HEK293 (cell line): ENCODE results near the gene CPNE1.

ENCODE experiments used
- BCL11B ChIP-seq: fragments of 450-650 bp; formaldehyde crosslinking; IDR thresholded peaks from 2 replicates; pipeline ENCODE4 v1.5.1; 2016; ENCODE audit warnings: low read depth, missing biosample characterization, missing genetic modification characterization
- GLI2 ChIP-seq: fragments of 450-650 bp; formaldehyde crosslinking; IDR thresholded peaks from 2 replicates; pipeline ENCODE4; 2017; ENCODE audit warnings: missing biosample characterization, missing genetic modification characterization, low read depth, borderline replicate concordance
- KLF1 ChIP-seq: fragments of 450-650 bp; formaldehyde crosslinking; IDR thresholded peaks from 2 replicates; pipeline ENCODE4 v1.5.1; 2016; ENCODE audit warnings: missing biosample characterization, missing genetic modification characterization
- KLF10 ChIP-seq: fragments of 450-650 bp; IDR thresholded peaks from 2 replicates; pipeline ENCODE4 v1.5.1; 2018; ENCODE audit warnings: missing biosample characterization, mild to moderate bottlenecking, missing genetic modification characterization
- KLF7 ChIP-seq: fragments of 450-650 bp; formaldehyde crosslinking; IDR thresholded peaks from 2 replicates; pipeline ENCODE4 v1.5.1; 2016; ENCODE audit warnings: missing biosample characterization, missing genetic modification characterization, borderline replicate concordance
- SP2 ChIP-seq: fragments of 450-650 bp; formaldehyde crosslinking; IDR thresholded peaks from 2 replicates; pipeline ENCODE4 v1.5.1; 2016; ENCODE audit warnings: missing biosample characterization, missing genetic modification characterization
- TRIM28 ChIP-seq: IDR thresholded peaks from 2 replicates; pipeline ENCODE4 v1.6.1; 2011; ENCODE audit warnings: low read length, control low read depth, borderline replicate concordance
- ZBTB20 ChIP-seq: fragments of 450-650 bp; formaldehyde crosslinking; IDR thresholded peaks from 2 replicates; pipeline ENCODE4 v1.5.1; 2016; ENCODE audit warnings: missing biosample characterization, missing genetic modification characterization
- ZBTB48 ChIP-seq: fragments of 450-650 bp; formaldehyde crosslinking; IDR thresholded peaks from 2 replicates; pipeline ENCODE4 v1.5.1; 2016; ENCODE audit warnings: missing biosample characterization, missing genetic modification characterization
- ZIC2 ChIP-seq: fragments of 450-650 bp; formaldehyde crosslinking; IDR thresholded peaks from 2 replicates; pipeline ENCODE4 v1.5.1; 2016; ENCODE audit warnings: missing biosample characterization, missing genetic modification characterization
- ZNF133 ChIP-seq: fragments of 450-650 bp; formaldehyde crosslinking; IDR thresholded peaks from 2 replicates; pipeline ENCODE4 v1.5.1; 2016; ENCODE audit warnings: missing biosample characterization, missing genetic modification characterization
- ZNF140 ChIP-seq: fragments of 450-650 bp; formaldehyde crosslinking; IDR thresholded peaks from 2 replicates; pipeline ENCODE4 v1.5.1; 2016; ENCODE audit warnings: missing biosample characterization, missing genetic modification characterization
- ZNF146 ChIP-seq: fragments of 450-650 bp; formaldehyde crosslinking; IDR thresholded peaks from 2 replicates; pipeline ENCODE4 v1.5.1; 2016; ENCODE audit warnings: missing biosample characterization, missing genetic modification characterization
- ZNF175 ChIP-seq: fragments of 450-650 bp; formaldehyde crosslinking; IDR thresholded peaks from 2 replicates; pipeline ENCODE4 v1.5.1; 2016; ENCODE audit warnings: missing biosample characterization, missing genetic modification characterization
- ZNF24 ChIP-seq: fragments of 450-650 bp; formaldehyde crosslinking; IDR thresholded peaks from 2 replicates; pipeline ENCODE4 v1.5.1; 2016; ENCODE audit warnings: missing biosample characterization, missing genetic modification characterization
- ZNF292 ChIP-seq: fragments of 450-650 bp; formaldehyde crosslinking; IDR thresholded peaks from 2 replicates; pipeline ENCODE4 v1.5.1; 2016; ENCODE audit warnings: low read depth, missing biosample characterization, missing genetic modification characterization, borderline replicate concordance
- ZNF394 ChIP-seq: fragments of 450-650 bp; formaldehyde crosslinking; IDR thresholded peaks from 2 replicates; pipeline ENCODE4 v1.5.1; 2016; ENCODE audit warnings: missing biosample characterization, missing genetic modification characterization, mild to moderate bottlenecking, moderate library complexity, borderline replicate concordance
- ZNF416 ChIP-seq: fragments of 450-650 bp; formaldehyde crosslinking; IDR thresholded peaks from 2 replicates; pipeline ENCODE4 v1.5.1; 2016; ENCODE audit warnings: missing biosample characterization, missing genetic modification characterization
- ZNF521 ChIP-seq: fragments of 450-650 bp; formaldehyde crosslinking; IDR thresholded peaks from 2 replicates; pipeline ENCODE4 v1.5.1; 2017; ENCODE audit warnings: missing biosample characterization, mild to moderate bottlenecking, missing genetic modification characterization
- ZNF549 ChIP-seq: fragments of 450-650 bp; IDR thresholded peaks from 2 replicates; pipeline ENCODE4 v1.5.1; 2018; ENCODE audit warnings: missing biosample characterization, missing genetic modification characterization, mild to moderate bottlenecking, inconsistent platforms, moderate library complexity
- ZNF610 ChIP-seq: fragments of 450-650 bp; formaldehyde crosslinking; IDR thresholded peaks from 2 replicates; pipeline ENCODE4 v1.5.1; 2016; ENCODE audit warnings: missing biosample characterization, missing genetic modification characterization, borderline replicate concordance
- ZNF621 ChIP-seq: fragments of 450-650 bp; formaldehyde crosslinking; IDR thresholded peaks from 2 replicates; pipeline ENCODE4 v1.5.1; 2017; ENCODE audit warnings: missing biosample characterization, missing genetic modification characterization
- ZNF623 ChIP-seq: fragments of 450-650 bp; formaldehyde crosslinking; IDR thresholded peaks from 2 replicates; pipeline ENCODE4 v1.5.1; 2016; ENCODE audit warnings: missing biosample characterization, missing genetic modification characterization
- ZNF654 ChIP-seq: fragments of 450-650 bp; formaldehyde crosslinking; IDR thresholded peaks from 2 replicates; pipeline ENCODE4 v1.5.1; 2016; ENCODE audit warnings: low read depth, missing biosample characterization, missing genetic modification characterization
- ZNF658 ChIP-seq: fragments of 450-650 bp; formaldehyde crosslinking; IDR thresholded peaks from 2 replicates; pipeline ENCODE4; 2016; ENCODE audit warnings: missing biosample characterization, missing genetic modification characterization
- ZNF670 ChIP-seq: fragments of 450-650 bp; formaldehyde crosslinking; IDR thresholded peaks from 2 replicates; pipeline ENCODE4 v1.5.1; 2016; ENCODE audit warnings: missing biosample characterization, missing genetic modification characterization, low read depth
- TF ChIP-seq, protein P1 (sequence below): fragments of 450-650 bp; formaldehyde crosslinking; IDR thresholded peaks from 2 replicates; pipeline ENCODE4 v1.5.1; 2017; ENCODE audit warnings: missing biosample characterization, missing genetic modification characterization
- TF ChIP-seq, protein P2 (sequence below): fragments of 450-650 bp; formaldehyde crosslinking; IDR thresholded peaks from 2 replicates; pipeline ENCODE4 v1.5.1; 2016; ENCODE audit warnings: missing biosample characterization, missing genetic modification characterization
- TF ChIP-seq, protein P3 (sequence below): fragments of 450-650 bp; IDR thresholded peaks from 2 replicates; pipeline ENCODE4 v1.5.1; 2018; ENCODE audit warnings: missing biosample characterization, missing genetic modification characterization
- TF ChIP-seq, protein P4 (sequence below): fragments of 450-650 bp; formaldehyde crosslinking; IDR thresholded peaks from 2 replicates; pipeline ENCODE4 v1.5.1; 2016; ENCODE audit warnings: missing biosample characterization, missing genetic modification characterization
- TF ChIP-seq, protein P5 (sequence below): fragments of 450-650 bp; formaldehyde crosslinking; IDR thresholded peaks from 2 replicates; pipeline ENCODE4 v1.5.1; 2016; ENCODE audit warnings: missing biosample characterization, missing genetic modification characterization

CPNE1 gene

DNA sequence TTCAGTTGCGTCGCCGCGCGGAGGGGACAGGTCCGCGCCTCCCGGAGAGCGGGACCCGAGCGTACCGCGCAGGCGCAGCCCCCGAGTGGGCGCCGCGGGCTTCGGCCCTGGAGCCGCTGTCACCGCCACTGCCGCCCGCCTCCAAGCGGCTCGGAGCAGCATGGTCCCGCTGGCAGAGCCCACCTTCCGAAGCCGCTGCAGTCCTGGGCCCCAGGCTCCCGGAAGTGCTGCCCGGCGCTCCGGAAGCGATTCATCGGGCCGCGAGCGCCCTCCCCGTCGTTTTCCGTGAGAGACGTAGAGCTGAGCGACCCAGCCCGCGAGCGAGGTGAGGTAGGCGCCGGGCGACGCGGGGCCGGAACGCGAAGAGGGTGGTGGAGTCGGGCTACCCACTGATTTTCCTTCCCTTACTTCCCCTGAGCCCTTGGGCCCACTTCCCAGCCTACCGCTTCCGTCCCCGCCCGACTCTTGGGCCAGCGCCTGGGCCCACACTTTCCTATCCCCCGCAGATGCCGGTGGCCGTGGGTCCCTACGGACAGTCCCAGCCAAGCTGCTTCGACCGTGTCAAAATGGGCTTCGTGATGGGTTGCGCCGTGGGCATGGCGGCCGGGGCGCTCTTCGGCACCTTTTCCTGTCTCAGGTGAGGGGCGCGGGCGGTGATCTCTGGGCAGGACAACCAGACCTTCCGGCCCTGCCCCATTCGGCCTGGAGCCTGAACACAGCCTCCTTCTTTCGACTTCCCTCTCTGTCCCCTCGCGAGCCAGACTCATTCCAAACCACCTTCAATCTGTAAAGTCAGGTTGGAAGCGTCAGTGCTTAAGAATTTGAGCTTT, 34.6 kb upstream of the CPNE1 start, which contains the start of the genes NFS1 and ROMO1 (continued):
- TF ChIP-seq ZNF416: no peak
- TF ChIP-seq, protein P1, sequence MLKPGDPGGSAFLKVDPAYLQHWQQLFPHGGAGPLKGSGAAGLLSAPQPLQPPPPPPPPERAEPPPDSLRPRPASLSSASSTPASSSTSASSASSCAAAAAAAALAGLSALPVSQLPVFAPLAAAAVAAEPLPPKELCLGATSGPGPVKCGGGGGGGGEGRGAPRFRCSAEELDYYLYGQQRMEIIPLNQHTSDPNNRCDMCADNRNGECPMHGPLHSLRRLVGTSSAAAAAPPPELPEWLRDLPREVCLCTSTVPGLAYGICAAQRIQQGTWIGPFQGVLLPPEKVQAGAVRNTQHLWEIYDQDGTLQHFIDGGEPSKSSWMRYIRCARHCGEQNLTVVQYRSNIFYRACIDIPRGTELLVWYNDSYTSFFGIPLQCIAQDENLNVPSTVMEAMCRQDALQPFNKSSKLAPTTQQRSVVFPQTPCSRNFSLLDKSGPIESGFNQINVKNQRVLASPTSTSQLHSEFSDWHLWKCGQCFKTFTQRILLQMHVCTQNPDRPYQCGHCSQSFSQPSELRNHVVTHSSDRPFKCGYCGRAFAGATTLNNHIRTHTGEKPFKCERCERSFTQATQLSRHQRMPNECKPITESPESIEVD (tag by site-specific recombination): no peak
- TF ChIP-seq ZNF24 (tag by site-specific recombination): peak; percentile 69
- no peak for TF ChIP-seq ZIC2 (tag by site-specific recombination)
- TF ChIP-seq KLF10 (tag by site-specific recombination): 0 out of 2 replicates have a peak, but pooled peaks have one; percentile 53
- TF ChIP-seq ZNF521 (tag by site-specific recombination): no peak
- TF ChIP-seq ZNF394 (tag by site-specific recombination): peak; percentile 62; the same call in 1 of the 2 replicates
- TF ChIP-seq, protein P2, sequence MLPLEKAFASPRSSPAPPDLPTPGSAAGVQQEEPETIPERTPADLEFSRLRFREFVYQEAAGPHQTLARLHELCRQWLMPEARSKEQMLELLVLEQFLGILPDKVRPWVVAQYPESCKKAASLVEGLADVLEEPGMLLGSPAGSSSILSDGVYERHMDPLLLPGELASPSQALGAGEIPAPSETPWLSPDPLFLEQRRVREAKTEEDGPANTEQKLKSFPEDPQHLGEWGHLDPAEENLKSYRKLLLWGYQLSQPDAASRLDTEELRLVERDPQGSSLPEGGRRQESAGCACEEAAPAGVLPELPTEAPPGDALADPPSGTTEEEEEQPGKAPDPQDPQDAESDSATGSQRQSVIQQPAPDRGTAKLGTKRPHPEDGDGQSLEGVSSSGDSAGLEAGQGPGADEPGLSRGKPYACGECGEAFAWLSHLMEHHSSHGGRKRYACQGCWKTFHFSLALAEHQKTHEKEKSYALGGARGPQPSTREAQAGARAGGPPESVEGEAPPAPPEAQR (tag by site-specific recombination): no peak
- no peak for TF ChIP-seq ZNF133 (tag by site-specific recombination)
- no peak for TF ChIP-seq ZNF140 (tag by site-specific recombination)
- TF ChIP-seq, protein P3, sequence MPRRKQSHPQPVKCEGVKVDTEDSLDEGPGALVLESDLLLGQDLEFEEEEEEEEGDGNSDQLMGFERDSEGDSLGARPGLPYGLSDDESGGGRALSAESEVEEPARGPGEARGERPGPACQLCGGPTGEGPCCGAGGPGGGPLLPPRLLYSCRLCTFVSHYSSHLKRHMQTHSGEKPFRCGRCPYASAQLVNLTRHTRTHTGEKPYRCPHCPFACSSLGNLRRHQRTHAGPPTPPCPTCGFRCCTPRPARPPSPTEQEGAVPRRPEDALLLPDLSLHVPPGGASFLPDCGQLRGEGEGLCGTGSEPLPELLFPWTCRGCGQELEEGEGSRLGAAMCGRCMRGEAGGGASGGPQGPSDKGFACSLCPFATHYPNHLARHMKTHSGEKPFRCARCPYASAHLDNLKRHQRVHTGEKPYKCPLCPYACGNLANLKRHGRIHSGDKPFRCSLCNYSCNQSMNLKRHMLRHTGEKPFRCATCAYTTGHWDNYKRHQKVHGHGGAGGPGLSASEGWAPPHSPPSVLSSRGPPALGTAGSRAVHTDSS: no peak
- TF ChIP-seq ZNF623 (tag by site-specific recombination): no peak
- no peak; the same call in 1 of the 2 replicates for TF ChIP-seq ZNF610 (tag by site-specific recombination)
- TF ChIP-seq ZBTB48 (tag by site-specific recombination): peak; percentile 94
- no peak for TF ChIP-seq ZNF549
- no peak for TF ChIP-seq ZNF670 (tag by site-specific recombination)
- peak; percentile 34; the same call in 1 of the 2 replicates for TF ChIP-seq ZNF146 (tag by site-specific recombination)
- TF ChIP-seq ZNF621 (tag by site-specific recombination): no peak
- TF ChIP-seq ZNF175 (tag by site-specific recombination): no peak
- TF ChIP-seq ZNF654 (tag by site-specific recombination): no peak
- TF ChIP-seq GLI2 (tag by site-specific recombination): no peak
- TF ChIP-seq ZNF658 (tag by site-specific recombination): no peak
- TF ChIP-seq, protein P4, sequence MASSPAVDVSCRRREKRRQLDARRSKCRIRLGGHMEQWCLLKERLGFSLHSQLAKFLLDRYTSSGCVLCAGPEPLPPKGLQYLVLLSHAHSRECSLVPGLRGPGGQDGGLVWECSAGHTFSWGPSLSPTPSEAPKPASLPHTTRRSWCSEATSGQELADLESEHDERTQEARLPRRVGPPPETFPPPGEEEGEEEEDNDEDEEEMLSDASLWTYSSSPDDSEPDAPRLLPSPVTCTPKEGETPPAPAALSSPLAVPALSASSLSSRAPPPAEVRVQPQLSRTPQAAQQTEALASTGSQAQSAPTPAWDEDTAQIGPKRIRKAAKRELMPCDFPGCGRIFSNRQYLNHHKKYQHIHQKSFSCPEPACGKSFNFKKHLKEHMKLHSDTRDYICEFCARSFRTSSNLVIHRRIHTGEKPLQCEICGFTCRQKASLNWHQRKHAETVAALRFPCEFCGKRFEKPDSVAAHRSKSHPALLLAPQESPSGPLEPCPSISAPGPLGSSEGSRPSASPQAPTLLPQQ (tag by site-specific recombination): peak; percentile 98
- peak; percentile 65; the same call in 1 of the 2 replicates for TF ChIP-seq KLF7 (tag by site-specific recombination)
- TF ChIP-seq TRIM28: no peak
- peak; percentile 71 for TF ChIP-seq ZBTB20 (tag by site-specific recombination)
- TF ChIP-seq BCL11B (tag by site-specific recombination): no peak
- TF ChIP-seq KLF1 (tag by site-specific recombination): no peak
- TF ChIP-seq SP2 (tag by site-specific recombination): peak; percentile 93
- TF ChIP-seq ZNF292: no peak
- TF ChIP-seq, protein P5, sequence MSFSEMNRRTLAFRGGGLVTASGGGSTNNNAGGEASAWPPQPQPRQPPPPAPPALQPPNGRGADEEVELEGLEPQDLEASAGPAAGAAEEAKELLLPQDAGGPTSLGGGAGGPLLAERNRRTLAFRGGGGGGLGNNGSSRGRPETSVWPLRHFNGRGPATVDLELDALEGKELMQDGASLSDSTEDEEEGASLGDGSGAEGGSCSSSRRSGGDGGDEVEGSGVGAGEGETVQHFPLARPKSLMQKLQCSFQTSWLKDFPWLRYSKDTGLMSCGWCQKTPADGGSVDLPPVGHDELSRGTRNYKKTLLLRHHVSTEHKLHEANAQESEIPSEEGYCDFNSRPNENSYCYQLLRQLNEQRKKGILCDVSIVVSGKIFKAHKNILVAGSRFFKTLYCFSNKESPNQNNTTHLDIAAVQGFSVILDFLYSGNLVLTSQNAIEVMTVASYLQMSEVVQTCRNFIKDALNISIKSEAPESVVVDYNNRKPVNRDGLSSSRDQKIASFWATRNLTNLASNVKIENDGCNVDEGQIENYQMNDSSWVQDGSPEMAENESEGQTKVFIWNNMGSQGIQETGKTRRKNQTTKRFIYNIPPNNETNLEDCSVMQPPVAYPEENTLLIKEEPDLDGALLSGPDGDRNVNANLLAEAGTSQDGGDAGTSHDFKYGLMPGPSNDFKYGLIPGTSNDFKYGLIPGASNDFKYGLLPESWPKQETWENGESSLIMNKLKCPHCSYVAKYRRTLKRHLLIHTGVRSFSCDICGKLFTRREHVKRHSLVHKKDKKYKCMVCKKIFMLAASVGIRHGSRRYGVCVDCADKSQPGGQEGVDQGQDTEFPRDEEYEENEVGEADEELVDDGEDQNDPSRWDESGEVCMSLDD (tag by site-specific recombination): no peak; the same call in 1 of the 2 replicates
